DOHH2 (cell line): ENCODE data around the gene FZD10.

Experiments used
- H3F3A ChIP-seq: fragments of 200-600 bp; sonication (generic), shearing (Covaris generic); 2 replicates; pipeline ENCODE4 v1.6.0; 2016; ENCODE audit warnings: antibody characterized with exemption, mild to moderate bottlenecking; ENCODE audit not compliant: control insufficient read depth, insufficient read depth
- H3K27ac ChIP-seq: fragments of 200-600 bp; sonication (generic); 2 replicates; pipeline ENCODE4 v1.5.1; 2014; ENCODE audit warnings: low read depth, mild to moderate bottlenecking, low read length, moderate library complexity
- H3K27me3 ChIP-seq: fragments of 200-600 bp; sonication (generic); 2 replicates; pipeline ENCODE4 v1.6.1; 2014; ENCODE audit warnings: mild to moderate bottlenecking, low read length, mixed read lengths; ENCODE audit not compliant: control insufficient read depth
- H3K36me3 ChIP-seq: fragments of 200-600 bp; sonication (generic); 2 replicates; pipeline ENCODE4 v1.6.1; 2014; ENCODE audit warnings: mild to moderate bottlenecking, low read length, moderate library complexity, mixed read lengths; ENCODE audit not compliant: control insufficient read depth
- H3K4me1 ChIP-seq: fragments of 200-600 bp; sonication (generic); 2 replicates; pipeline ENCODE4 v1.6.1; 2014; ENCODE audit warnings: mild to moderate bottlenecking, low read length, mixed read lengths; ENCODE audit not compliant: control insufficient read depth
- H3K4me2 ChIP-seq: fragments of 200-600 bp; sonication (generic); 2 replicates; pipeline ENCODE4 v1.6.0; 2014; ENCODE audit warnings: mild to moderate bottlenecking, low read length, moderate library complexity
- H3K4me3 ChIP-seq: fragments of 200-600 bp; sonication (generic); 2 replicates; pipeline ENCODE4 v1.5.1; 2014; ENCODE audit warnings: mild to moderate bottlenecking, low read length, mixed read lengths
- H3K79me2 ChIP-seq: fragments of 200-600 bp; sonication (generic); 2 replicates; pipeline ENCODE4 v1.6.1; 2014; ENCODE audit warnings: mild to moderate bottlenecking, low read length, mixed read lengths; ENCODE audit not compliant: control insufficient read depth
- H3K9me2 ChIP-seq: fragments of 200-600 bp; sonication (generic); replicated peaks from 2 replicates; pipeline ENCODE4 v1.6.1; 2014; ENCODE audit warnings: mild to moderate bottlenecking, low read length, mixed read lengths; ENCODE audit not compliant: control insufficient read depth
- H3K9me3 ChIP-seq: fragments of 200-600 bp; sonication (generic); 2 replicates; pipeline ENCODE4 v1.6.1; 2014; ENCODE audit warnings: antibody characterized with exemption, low read length, mixed read lengths; ENCODE audit not compliant: control insufficient read depth, insufficient read depth
- H4K20me1 ChIP-seq: fragments of 200-600 bp; sonication (generic); 2 replicates; pipeline ENCODE4 v1.6.0; 2014; ENCODE audit warnings: low read depth, mild to moderate bottlenecking, antibody characterized with exemption, low read length, moderate library complexity; ENCODE audit not compliant: control insufficient read depth, insufficient read depth
- CTCF ChIP-seq: fragments of 200-600 bp; sonication (generic); IDR thresholded peaks from one replicate; pipeline ENCODE4 v1.5.1; 2014; ENCODE audit warnings: antibody characterized with exemption, mild to moderate bottlenecking, low read depth, low read length; ENCODE audit not compliant: poor library complexity, severe bottlenecking
- EZH2phosphoT487 ChIP-seq: fragments of 200-600 bp; sonication (generic); IDR thresholded peaks from 2 replicates; pipeline ENCODE4 v1.6.1; 2017; ENCODE audit warnings: borderline replicate concordance, mild to moderate bottlenecking, antibody characterized with exemption, low read length, moderate library complexity, mixed read lengths

FZD10 gene

GRCh38 chr12:130198663-130199060 lies 36.4 kb downstream of the FZD10 start:
- no peak for TF ChIP-seq EZH2phosphoT487
- no peak for TF ChIP-seq CTCF
- Histone ChIP-seq H3K79me2 (no peaks in the 10 kb centered on the region), H3K36me3 (no peaks in the 10 kb centered on the region), H3F3A (no peaks in the 10 kb centered on the region), H3K4me2 (no peak overlapping the region), H3K4me3 (no peak overlapping the region), H3K4me1 (no peaks in the 10 kb centered on the region), H3K27ac (no peak overlapping the region), H4K20me1 (no peaks in the 10 kb centered on the region), H3K27me3 (no peaks in the 10 kb centered on the region), H3K9me3 (no peaks in the 10 kb centered on the region), H3K9me2 (no peaks in the 10 kb centered on the region)

GRCh38 chr12:130199581-130200390 lies 37.5 kb downstream of the FZD10 start:
- TF ChIP-seq CTCF = no peak
- TF ChIP-seq EZH2phosphoT487 = no peak
- H4K20me1 ChIP-seq = no peaks in the 10 kb centered on the region
- no peak overlapping the region for H3K27ac ChIP-seq
- no peaks in the 10 kb centered on the region for H3K36me3 ChIP-seq
- H3K27me3 ChIP-seq = no peaks in the 10 kb centered on the region
- no peaks in the 10 kb centered on the region for H3K79me2 ChIP-seq
- H3K9me2 ChIP-seq = no peaks in the 10 kb centered on the region
- H3K4me1 ChIP-seq = no peaks in the 10 kb centered on the region
- no peak overlapping the region for H3K4me2 ChIP-seq
- no peak overlapping the region for H3K4me3 ChIP-seq
- no peaks in the 10 kb centered on the region for H3F3A ChIP-seq
- no peaks in the 10 kb centered on the region for H3K9me3 ChIP-seq

GRCh38 chr12:130200445-130200844 lies 38.2 kb downstream of the FZD10 start:
- H3F3A ChIP-seq = no peaks in the 10 kb centered on the region
- H3K4me1 ChIP-seq = no peaks in the 10 kb centered on the region
- no peaks in the 10 kb centered on the region for H3K27me3 ChIP-seq
- H3K9me2 ChIP-seq = no peaks in the 10 kb centered on the region
- H3K4me2 ChIP-seq = no peak overlapping the region
- H3K36me3 ChIP-seq = no peaks in the 10 kb centered on the region
- TF ChIP-seq EZH2phosphoT487 (no peak), CTCF (no peak)
- no peaks in the 10 kb centered on the region for H3K9me3 ChIP-seq
- no peak overlapping the region for H3K4me3 ChIP-seq
- H3K27ac ChIP-seq = no peak overlapping the region
- no peaks in the 10 kb centered on the region for H4K20me1 ChIP-seq
- H3K79me2 ChIP-seq = no peaks in the 10 kb centered on the region
